Tibial nerve (tissue), 4 donors: ENCODE measurements around the gene HYCC1. TPM values are rescaled to one million over a fixed set of nuclear protein-coding genes. Genes with fewer than 3 reads are reported as not detected.

Experiments used
- DNase-seq, 2 donors: peaks; one replicate each; pipeline ENCODE4 v3.0.0-alpha.2; 2019; ENCODE audit warnings: low spot score in 2 of 2
- H3K27ac ChIP-seq, 4 donors: fragments of 200-600 bp; sonication (generic) in 3 of 4; one replicate each; pipeline ENCODE4 v1.5.1; 2017 to 2019; ENCODE audit warnings: mild to moderate bottlenecking in 1 of 4
- H3K27me3 ChIP-seq, 2 donors: fragments of 200-600 bp; sonication (generic) in 1 of 2; one replicate each; pipeline versions ENCODE4 v1.5.1 to v1.6.0; 2017 to 2019
- H3K36me3 ChIP-seq, 3 donors: fragments of 200-600 bp; sonication (generic); one replicate each; pipeline ENCODE4 v1.5.1; 2018 to 2019
- H3K4me1 ChIP-seq, 4 donors: fragments of 200-600 bp; sonication (generic) in 3 of 4; one replicate each; pipeline ENCODE4 v1.5.1; 2017 to 2019
- H3K4me3 ChIP-seq, 4 donors: fragments of 200-600 bp; sonication (generic) in 3 of 4; one replicate each; pipeline ENCODE4 v1.5.1; 2017 to 2019; ENCODE audit warnings: mild to moderate bottlenecking in 1 of 4, moderate library complexity in 1 of 4
- H3K9me3 ChIP-seq, 4 donors: fragments of 200-600 bp; sonication (generic) in 3 of 4; one replicate each; pipeline ENCODE4 v1.5.1; 2017 to 2019
- EP300 ChIP-seq, 2 donors: sonication (generic); formaldehyde crosslinking; IDR thresholded peaks; one replicate each; pipeline ENCODE4 v1.6.1; 2017; ENCODE audit warnings: antibody characterized with exemption in 2 of 2, mild to moderate bottlenecking in 1 of 2
- POLR2A ChIP-seq, 2 donors: fragments of 450-650 bp; IDR thresholded peaks; one replicate each; pipeline ENCODE4 v1.6.1; 2017; ENCODE audit warnings: antibody characterized with exemption in 2 of 2, mild to moderate bottlenecking in 2 of 2, moderate library complexity in 2 of 2
- WGBS, 2 donors: methylation state at CpG; one replicate each; pipeline ENCODE4 v1.1.5; 2018; 5-methylcytosine and 5-hydroxymethylcytosine counted together
- total RNA-seq, 4 donors: library from RNA; depleted of rRNA; stranded (reverse); fragments of >200 nt; gene quantifications; one replicate each; pipeline ENCODE4 v1.1.0, GENCODE V29; 2016
- TF ChIP-seq, protein P1 (sequence below), 5 experiments: fragments of 200-600 bp in 3 of 5; fragments of 450-650 bp in 2 of 5; sonication (generic) in 3 of 5; IDR thresholded peaks; one replicate each; pipeline ENCODE4 v1.5.1; 2016 to 2019; ENCODE audit warnings: antibody characterized with exemption in 5 of 5, mild to moderate bottlenecking in 3 of 5, moderate library complexity in 2 of 5

The HYCC1 gene
- total RNA-seq, 4 donors from 2014 or later = 15.9 to 61.5 (median 53.1) TPM

DNA sequence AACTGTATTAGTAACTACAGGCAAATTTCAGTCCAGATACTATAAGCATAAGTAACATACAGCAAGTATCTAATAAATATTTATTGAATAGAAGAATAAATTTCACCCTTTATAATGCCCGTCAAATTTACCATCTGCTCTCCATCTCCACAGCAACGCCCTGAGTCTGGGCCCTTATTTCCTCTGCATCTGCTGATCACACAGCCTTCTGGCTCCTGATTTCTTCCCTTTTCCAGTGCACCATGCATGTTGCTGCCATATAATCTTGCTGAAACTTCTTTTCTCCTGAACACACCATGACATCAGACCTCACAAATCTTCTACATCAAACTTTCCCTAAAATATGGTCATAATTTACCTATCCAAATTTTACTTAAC, 15.4 kb downstream of the HYCC1 start:
- peaks cover 0 to 36% (median 11%) of the 10 kb centered on the region in 4 donors for H3K4me1 ChIP-seq
- H3K27ac ChIP-seq = no peak overlapping the region
- no peaks in the 10 kb centered on the region for H3K36me3 ChIP-seq
- WGBS, 2 donors = 80% methylated on average over 2 of the region's 2 CpGs
- H3K4me3 ChIP-seq = no peak overlapping the region
- no peaks in the 10 kb centered on the region for H3K27me3 ChIP-seq
- H3K9me3 ChIP-seq = no peaks in the 10 kb centered on the region
- no peak for TF ChIP-seq EP300 (IDR thresholded peaks at IDR 0.05)
- TF ChIP-seq, protein P1, sequence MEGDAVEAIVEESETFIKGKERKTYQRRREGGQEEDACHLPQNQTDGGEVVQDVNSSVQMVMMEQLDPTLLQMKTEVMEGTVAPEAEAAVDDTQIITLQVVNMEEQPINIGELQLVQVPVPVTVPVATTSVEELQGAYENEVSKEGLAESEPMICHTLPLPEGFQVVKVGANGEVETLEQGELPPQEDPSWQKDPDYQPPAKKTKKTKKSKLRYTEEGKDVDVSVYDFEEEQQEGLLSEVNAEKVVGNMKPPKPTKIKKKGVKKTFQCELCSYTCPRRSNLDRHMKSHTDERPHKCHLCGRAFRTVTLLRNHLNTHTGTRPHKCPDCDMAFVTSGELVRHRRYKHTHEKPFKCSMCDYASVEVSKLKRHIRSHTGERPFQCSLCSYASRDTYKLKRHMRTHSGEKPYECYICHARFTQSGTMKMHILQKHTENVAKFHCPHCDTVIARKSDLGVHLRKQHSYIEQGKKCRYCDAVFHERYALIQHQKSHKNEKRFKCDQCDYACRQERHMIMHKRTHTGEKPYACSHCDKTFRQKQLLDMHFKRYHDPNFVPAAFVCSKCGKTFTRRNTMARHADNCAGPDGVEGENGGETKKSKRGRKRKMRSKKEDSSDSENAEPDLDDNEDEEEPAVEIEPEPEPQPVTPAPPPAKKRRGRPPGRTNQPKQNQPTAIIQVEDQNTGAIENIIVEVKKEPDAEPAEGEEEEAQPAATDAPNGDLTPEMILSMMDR (IDR thresholded peaks at IDR 0.05) = no peak
- TF ChIP-seq POLR2A (IDR thresholded peaks at IDR 0.05) = no peak
- no peak for DNase-seq

DNA sequence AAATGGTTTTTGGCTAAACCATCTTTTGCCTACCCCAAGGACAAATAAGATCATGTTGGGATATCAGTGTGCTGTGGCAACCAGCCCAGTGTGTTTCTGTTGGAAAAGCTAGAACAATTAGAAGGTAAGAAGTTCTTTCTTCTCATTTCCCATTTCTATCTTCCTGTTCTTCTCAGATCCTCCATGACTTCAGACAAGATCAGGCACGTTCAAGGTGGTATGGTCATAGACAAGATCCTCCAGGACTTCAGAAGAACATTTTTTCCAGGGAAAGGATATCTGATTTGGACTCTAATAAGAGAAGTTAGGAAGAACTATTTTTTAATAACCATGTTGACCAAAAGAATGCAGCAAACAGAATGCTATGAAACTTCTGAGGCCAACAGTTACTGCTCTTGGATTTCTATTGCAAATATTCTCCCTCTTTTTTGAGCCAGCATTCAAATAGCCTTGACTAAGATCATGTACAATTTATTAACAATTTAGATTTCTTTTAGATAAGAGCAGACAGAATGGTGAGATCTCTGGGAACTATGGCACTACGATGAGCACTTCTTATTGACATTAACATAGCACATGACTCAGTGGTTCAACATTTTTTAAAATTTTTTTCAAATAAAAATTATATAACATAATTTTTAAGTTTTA, 15.9 kb downstream of the HYCC1 start:
- H3K9me3 ChIP-seq = no peaks in the 10 kb centered on the region
- no peak overlapping the region for H3K4me3 ChIP-seq
- WGBS, 2 donors = 83 to 88% methylated on average over 2 of the region's 2 CpGs
- DNase-seq = no peak
- no peak for TF ChIP-seq POLR2A (IDR thresholded peaks at IDR 0.05)
- H3K27me3 ChIP-seq = no peaks in the 10 kb centered on the region
- no peaks in the 10 kb centered on the region for H3K36me3 ChIP-seq
- H3K27ac ChIP-seq = no peak overlapping the region
- H3K4me1 ChIP-seq = peaks cover 0 to 30% (median 10%) of the 10 kb centered on the region in 4 donors

DNA sequence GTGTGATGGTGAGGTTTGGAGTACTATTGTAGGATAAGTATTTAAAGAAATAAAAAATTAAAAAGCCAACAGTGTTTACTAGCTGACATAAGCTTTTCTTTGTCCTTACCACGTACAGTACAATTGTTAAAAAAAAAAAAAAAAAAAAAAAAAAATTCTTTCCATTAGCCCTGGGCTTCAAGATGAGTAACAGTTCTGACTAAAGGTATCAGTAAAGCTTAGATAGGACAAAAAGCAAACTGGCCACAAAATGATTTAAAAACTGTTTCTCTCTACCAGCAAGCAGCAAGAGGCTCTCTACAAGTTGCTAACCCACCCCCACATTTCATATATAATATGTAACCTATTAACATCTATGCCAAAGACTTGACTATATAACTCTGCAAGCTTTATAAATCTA, 17.5 kb downstream of the HYCC1 start:
- peaks cover 0 to 19% (median 8%) of the 10 kb centered on the region in 4 donors for H3K4me1 ChIP-seq
- H3K36me3 ChIP-seq = no peaks in the 10 kb centered on the region
- no peak overlapping the region for H3K27ac ChIP-seq
- no peak overlapping the region for H3K4me3 ChIP-seq
- H3K27me3 ChIP-seq = no peaks in the 10 kb centered on the region
- WGBS, 2 donors = 17 to 21% methylated on average over 1 of the region's 1 CpG
- DNase-seq = no peak
- TF ChIP-seq, protein P1 (IDR thresholded peaks at IDR 0.05) = no peak
- no peak for TF ChIP-seq POLR2A (IDR thresholded peaks at IDR 0.05)
- no peak for TF ChIP-seq EP300 (IDR thresholded peaks at IDR 0.05)
- H3K9me3 ChIP-seq = no peaks in the 10 kb centered on the region

DNA sequence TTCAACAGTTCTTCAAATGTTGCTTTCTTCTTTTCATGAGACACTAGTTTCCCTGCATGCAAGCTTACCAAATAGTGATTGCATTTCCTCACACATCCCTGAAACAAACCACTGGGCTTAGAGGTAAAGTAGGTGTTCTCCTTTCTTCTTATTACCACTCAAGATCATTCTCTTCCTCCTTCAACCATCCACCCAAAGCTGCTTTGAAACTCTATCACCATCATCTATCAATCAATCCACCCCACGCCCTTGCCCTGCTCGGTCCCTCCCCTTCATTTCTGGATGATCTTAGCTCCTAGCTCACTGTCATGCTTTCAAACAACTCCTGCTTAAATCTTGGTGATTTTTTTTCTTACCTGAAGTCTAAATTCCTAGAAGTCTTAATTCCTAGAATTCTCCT, 18.9 kb downstream of the HYCC1 start:
- H3K27ac ChIP-seq = no peak overlapping the region
- TF ChIP-seq EP300 (IDR thresholded peaks at IDR 0.05) = no peak
- TF ChIP-seq POLR2A (IDR thresholded peaks at IDR 0.05) = no peak
- TF ChIP-seq, protein P1 (IDR thresholded peaks at IDR 0.05) = no peak

DNA sequence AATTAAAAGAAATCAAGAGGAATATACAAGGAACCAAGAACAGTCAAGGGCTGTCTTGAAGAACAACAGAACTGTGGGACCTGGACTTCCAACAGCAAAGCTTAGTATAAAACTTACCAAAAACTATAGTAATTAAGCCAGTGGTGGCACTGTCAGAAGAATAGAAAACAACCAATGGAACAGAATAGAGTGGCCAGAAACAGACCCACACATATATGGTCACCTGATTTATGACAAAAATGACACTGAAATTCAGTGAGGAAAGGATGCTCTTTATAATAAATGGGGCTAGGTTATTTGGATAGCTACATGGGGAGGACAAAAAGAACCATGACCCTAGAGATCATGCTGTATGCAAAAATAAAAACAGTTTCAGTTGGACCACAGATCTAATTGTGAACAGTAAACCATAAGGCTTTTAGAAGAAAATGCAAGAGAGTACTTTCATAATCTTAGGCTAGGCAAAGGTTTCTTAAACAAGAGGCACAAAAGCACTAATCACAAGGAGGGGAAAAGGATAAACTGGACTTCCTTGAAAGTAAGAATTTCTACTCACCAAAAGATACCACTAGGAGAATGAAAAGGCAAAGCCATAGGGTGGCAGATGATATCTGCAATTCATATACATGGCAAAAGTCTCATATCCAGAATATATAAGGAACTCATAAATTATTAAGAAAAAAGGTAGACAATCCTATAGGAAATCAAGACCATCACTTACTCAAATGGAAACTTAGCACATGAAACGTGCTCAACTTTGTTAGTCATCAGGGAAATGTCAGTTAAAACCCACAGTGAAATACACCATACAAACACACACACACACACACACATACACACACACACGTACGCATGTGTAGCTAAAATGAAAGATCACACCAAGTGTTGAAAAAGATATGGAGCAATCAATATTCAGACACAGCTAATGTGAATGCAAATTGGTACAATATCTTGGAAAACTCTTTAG, 20.8 kb downstream of the HYCC1 start:
- TF ChIP-seq POLR2A (IDR thresholded peaks at IDR 0.05) (no peak), EP300 (IDR thresholded peaks at IDR 0.05) (no peak)
- TF ChIP-seq, protein P1 (IDR thresholded peaks at IDR 0.05) = no peak
- no peaks in the 10 kb centered on the region for H3K27me3 ChIP-seq
- H3K4me3 ChIP-seq = no peak overlapping the region
- no peaks in the 10 kb centered on the region for H3K9me3 ChIP-seq
- no peak for DNase-seq
- H3K4me1 ChIP-seq = peaks cover 0 to 13% (median 6%) of the 10 kb centered on the region in 4 donors
- no peak overlapping the region for H3K27ac ChIP-seq
- WGBS, 2 donors = 89 to 92% methylated on average over 3 of the region's 3 CpGs
- H3K36me3 ChIP-seq = peaks cover 0 to 3% (median 0%) of the 10 kb centered on the region in 3 donors

More for the DNA sequence above, 18.9 kb downstream of the HYCC1 start:
- H3K9me3 ChIP-seq = no peaks in the 10 kb centered on the region
- no peaks in the 10 kb centered on the region for H3K36me3 ChIP-seq
- 96% methylated on average over 2 of the region's 2 CpGs for WGBS, 2 donors
- DNase-seq = no peak
- H3K4me1 ChIP-seq = peaks cover 0 to 18% (median 9%) of the 10 kb centered on the region in 4 donors
- no peaks in the 10 kb centered on the region for H3K27me3 ChIP-seq
- no peak overlapping the region for H3K4me3 ChIP-seq
